HG02642 (cell line): ENCODE results near the gene MBD2.
"Not testable (repeated sequence)": the region's sequence is repeated elsewhere in the genome, so short reads cannot be mapped to it uniquely, and the experiment has no call there.

Source experiments
- ATAC-seq: cut with Tn5 transposase; IDR thresholded peaks from one replicate; pipeline ENCODE4 v1.9.1; 2021; ENCODE audit warnings: mild to moderate bottlenecking; ENCODE audit not compliant: unreplicated experiment, poor library complexity

The MBD2 gene, protein sequence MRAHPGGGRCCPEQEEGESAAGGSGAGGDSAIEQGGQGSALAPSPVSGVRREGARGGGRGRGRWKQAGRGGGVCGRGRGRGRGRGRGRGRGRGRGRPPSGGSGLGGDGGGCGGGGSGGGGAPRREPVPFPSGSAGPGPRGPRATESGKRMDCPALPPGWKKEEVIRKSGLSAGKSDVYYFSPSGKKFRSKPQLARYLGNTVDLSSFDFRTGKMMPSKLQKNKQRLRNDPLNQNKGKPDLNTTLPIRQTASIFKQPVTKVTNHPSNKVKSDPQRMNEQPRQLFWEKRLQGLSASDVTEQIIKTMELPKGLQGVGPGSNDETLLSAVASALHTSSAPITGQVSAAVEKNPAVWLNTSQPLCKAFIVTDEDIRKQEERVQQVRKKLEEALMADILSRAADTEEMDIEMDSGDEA

DNA sequence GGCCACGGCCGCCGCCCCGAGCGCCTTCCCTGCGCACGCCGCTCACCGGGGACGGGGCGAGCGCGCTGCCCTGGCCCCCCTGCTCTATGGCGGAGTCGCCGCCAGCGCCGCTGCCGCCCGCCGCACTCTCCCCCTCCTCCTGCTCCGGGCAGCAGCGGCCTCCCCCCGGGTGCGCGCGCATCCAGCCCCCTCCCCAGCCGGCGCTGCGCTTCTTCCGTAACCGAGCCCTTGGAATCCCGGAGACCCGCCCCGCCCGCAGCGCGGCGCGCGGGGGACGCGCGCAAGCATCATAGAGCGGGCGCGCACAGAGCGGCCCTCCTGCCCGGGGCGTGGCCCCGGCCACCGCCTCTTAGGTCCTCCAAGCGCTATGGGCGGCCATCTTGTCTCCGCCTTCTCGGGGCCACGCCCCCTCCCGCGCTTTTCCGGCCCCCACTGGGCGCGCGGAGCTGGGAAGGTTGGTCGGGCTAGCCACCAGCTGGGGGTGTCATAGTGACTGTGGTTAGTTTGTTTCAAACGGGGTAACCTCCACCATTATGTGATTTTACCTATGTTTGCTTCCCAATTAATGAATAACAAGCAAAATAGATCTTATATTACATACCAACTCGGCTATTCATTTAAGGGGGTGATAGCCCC lies at the start of gene MBD2:
MBD2 (minus strand) TSS at position 291 of the 636 bp plus-strand sequence; CDS start at position 181, 110 bp downstream.
- ATAC-seq = peak; percentile 92

DNA sequence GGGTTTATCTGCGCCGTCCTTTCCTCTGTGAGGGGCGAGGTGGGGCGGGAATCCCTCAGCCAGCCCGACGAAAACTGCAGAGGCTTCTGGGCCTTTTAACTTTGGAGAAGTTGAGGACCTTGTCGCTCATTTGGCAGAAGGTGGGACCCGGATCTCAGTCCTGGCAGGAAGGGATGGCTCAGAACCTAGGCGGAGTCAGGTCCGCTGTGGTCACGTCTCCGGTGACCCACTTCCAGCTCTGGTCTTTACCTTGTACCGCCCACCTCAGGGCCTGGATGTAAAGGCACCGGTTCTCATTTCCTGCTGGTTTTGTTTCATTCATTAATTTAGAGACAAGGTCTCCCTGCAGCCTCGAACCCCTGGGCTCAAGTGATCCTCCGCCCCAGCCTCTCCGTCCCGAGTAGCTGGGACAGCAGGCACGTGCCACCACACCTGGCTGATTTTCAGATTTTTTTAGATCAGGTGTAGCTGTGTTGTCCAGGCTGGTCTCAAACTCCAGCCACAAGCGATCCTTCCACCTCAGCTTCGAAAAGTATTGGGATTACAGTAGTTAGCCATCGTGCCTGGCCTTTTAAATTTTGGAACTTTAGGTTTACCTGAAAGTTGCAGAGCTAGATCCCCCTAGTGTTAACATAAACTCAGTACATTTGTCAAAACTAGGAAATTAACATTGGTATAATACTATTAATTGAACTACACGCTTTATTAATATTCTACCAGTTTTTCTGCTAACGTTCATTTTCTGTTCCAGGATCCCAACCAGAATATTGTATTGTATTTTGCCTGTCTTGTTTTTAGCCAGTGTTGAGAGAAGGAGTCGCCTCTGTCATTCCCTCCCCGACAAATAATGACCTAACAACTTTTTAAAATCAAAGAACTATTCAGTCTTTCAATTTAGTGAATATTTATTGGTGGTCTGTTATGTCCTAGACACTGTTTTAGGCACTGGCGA lies 45.7 kb upstream of the MBD2 start:
- peak; percentile 42 for ATAC-seq

DNA sequence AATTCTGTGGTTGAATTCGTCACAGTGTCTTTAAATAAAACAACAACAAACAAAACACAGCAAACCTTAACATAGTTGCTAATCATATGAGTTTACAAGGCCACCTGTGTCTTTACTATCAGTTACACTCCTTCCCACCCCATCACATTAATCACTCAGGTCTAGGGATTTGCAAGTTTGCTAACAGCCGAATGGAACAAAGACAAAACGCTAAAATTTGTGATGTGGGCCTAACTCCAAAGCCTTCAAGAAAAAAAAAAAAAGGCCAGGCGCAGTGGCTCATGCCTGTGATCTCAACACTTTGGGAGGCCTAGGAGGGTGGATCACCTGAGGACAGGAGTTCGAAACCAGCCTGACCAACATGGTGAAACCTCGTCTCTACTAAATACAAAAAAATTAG lies 44.3 kb upstream of the MBD2 start:
- ATAC-seq = no peak

DNA sequence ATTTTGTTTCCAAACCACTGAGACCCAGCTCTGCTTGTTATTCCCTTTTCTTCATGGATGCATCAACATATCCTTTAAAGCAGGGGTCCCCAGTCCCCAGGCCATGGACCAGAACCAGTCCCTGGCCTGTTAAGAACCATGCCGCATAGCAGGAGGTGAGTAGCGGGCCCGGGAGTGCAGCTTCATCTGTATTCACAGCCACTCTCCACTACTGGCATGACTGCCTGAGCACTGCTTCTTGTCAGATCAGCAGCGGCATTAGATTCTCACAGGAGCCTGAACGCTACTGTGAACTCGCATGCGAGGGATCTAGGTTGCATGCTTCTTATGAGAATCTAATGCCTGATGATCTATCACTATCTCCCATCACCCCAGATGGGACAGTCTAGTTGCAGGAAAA lies 43.2 kb upstream of the MBD2 start:
- ATAC-seq = no peak

DNA sequence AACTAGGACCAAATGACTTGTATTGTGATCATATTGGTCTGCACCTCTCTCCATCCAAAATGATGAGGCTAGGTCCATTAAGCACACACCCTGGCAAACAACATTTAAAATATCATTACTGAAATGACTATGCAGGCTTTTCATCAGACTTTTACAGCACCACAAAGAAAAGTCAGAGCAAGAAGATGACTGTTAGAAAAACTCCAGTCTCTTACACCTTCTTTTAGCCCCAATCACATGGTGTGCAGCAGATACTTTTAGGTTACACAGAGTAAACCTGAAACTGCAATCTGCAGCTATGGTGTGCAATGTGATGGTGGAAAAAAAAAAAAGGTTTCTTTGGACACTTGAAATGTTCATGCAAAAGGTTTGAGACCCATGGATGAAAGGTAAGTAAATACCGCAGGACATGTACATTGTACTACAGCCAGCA lies 39.5 kb upstream of the MBD2 start:
- peak; percentile 82 for ATAC-seq

DNA sequence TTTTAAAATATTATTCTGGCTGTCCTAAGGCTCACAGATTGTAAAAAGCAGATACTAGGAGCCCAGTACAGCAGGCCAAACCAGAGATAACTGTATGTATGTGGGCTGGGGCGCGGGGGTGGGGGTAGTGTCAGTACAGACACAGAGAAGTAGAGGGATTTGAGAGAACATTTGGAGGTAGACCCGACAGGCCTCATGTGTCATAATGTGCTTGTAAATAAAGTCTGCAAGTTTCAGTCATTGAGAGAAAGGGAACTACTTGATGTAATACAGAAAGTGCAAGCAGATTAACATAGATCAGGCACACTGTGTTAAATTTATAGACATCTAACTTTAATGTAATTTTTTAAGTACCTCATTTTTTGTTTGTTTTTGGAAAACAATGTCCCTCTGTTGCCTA lies 37.4 kb upstream of the MBD2 start:
- peak; percentile 71 for ATAC-seq

DNA sequence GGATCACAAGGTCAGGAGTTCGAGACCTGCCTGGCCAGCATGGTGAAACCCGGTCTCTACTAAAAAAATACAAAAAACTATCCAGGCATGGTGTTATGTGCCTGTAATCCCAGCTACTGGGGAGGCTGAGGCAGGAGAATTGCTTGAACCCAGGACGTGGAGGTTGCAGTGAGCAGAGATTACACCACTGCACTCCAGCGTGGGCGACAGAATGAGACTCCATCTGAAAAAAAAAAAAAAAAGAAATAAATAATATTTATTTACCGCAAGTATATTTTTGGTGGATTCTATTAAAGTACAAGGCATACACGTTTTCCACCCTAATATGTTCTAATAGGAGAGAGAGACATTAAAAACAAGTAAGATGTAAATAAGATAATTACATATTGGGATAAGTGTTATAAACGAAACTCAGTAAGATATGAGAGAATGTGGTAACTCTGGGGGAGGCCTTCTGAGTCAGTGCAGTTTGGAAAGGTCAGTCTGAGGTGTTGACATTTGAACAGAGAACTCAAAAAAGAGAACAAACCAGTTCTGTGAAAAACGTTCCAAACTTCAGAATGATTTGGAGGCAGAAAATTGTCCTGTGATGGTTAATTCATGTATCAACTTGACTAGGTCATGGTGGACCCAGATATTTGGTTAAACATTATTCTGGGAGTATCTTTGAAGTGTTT lies 36.1 kb upstream of the MBD2 start:
- peak; percentile 33 for ATAC-seq

DNA sequence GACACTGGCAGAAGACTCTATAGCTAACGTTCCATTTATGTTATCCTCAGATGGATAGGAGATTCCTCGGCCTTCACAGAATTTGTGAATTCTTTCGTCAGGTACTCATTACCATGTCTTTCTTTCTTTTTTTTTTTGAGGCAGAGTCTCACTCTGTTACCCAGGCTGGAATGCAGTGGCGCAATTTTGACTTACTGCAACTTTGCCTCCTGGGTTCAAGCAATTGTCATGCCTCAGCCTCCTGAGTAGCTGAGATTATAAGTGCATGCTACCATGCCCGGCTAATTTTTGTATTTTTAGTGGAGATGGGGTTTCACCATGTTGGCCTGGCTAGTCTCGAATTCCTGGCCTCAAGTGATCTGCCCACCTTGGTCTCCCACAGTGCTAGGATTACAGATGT lies 33.3 kb upstream of the MBD2 start:
- not testable (repeated sequence) for ATAC-seq

DNA sequence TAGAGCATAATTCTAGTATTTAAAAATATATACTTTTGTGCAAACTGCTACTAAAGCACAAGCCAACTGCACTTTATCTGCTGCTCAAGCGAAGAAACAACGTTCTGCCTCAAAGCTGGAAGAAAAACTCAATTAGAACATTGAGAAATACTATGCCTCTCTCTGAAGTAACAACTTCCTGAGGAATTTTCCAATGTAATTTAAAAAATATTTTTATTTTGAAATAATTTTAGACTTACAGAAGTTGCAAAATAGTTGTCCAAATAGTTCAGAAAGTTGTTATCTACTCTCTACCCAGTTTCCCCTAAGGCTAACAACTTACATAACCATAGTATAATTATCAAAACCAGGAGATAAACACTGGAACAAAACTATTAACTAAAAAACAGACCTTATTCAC lies 32.5 kb upstream of the MBD2 start:
- no peak for ATAC-seq

DNA sequence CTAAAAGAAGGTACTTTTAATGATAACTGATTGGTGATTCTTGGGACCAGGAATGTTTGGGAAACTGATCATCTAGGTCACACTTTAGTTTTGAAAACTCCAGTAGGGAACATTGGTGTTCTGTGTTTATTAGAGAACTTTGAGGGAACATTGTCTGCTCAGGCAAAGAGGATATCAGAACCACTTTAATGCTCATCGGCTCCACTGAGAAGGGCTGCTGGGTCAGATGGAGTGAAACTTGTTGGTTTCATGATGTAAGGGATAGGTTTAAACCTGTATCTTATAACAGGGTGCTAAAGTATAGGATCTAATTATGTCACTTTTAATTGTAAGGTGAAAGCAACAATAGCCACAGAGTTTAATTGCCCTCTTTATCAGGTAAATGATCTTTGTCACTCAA lies 30.7 kb upstream of the MBD2 start:
- no peak for ATAC-seq

DNA sequence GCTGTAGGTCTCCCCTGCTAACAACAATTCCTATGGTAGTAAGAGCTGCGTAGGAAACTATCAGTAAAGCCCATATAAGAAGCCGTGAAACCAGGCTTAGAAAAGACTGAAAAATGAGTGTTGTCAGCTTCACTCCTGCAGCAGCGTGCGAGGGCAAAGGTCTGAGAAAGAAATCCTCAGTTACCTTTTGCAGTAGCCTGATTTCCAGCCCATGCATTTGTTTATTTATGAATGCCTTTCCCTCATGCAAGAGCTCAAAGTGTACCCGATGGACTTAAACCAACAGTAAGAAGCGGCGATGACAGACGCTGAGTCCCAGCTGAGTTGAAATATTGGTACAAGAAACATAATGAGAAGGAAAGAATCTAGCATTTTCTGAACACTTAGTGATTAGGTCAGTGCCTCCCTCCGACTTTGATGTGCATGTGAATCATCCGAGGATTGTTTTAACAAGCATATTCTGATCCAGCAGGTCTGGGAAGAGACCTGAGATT lies 29.8 kb upstream of the MBD2 start:
- no peak for ATAC-seq

DNA sequence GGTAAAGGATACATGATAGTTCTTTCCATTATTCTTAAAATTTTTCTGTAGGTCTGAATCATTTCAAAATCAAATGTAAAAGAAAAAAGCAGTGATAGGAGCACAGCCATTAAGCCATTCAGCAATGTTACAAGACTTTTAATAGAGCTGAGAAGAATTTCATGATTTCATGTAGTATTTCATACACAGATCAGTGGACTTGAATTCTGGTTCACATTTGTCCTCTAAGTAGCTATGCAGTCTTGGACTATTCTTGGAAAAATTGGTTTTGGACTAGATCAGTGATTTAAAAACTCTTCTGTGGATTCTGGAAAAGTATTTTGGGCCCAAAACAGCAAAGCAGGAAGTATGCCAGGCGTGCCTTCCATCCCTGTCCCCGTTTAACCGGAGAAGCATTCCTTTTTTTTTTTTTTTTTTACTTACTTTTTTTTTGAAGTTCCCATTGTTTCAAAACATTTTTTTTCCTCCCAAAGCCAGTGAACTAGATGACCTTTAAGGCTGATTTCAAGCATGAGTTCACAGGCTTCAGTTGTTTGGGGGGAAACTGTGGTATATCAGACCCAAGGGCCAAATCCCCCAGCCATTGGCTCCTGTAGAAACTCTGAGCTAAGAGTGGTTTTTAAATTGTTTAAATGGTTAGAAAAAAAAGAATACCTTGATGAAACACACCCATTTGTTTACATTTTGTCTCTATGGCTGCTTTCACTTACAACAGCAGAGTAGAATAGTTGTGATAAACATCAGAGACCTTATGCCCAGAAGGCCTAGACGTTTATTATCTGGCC lies 27.3 kb upstream of the MBD2 start:
- no peak for ATAC-seq

DNA sequence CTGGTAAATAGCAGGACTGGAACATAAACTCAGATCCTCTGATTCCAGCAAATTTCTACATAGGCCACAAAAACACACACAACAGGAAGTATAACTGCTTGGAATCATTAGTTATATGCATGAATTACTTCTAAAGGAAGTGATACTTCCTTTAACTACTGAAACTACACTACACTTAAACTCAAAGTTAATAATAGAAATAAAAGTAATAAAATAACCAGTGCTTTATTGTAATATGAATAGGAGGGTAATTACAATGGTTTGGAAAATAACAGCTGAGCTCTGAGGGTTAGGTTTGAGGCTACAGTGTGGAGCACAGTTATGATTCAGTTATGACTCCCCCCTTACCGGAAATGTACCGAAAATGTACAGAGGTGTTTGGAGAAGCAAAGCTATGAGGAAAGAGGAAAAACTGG lies 26.4 kb upstream of the MBD2 start:
- peak; percentile 82 for ATAC-seq

DNA sequence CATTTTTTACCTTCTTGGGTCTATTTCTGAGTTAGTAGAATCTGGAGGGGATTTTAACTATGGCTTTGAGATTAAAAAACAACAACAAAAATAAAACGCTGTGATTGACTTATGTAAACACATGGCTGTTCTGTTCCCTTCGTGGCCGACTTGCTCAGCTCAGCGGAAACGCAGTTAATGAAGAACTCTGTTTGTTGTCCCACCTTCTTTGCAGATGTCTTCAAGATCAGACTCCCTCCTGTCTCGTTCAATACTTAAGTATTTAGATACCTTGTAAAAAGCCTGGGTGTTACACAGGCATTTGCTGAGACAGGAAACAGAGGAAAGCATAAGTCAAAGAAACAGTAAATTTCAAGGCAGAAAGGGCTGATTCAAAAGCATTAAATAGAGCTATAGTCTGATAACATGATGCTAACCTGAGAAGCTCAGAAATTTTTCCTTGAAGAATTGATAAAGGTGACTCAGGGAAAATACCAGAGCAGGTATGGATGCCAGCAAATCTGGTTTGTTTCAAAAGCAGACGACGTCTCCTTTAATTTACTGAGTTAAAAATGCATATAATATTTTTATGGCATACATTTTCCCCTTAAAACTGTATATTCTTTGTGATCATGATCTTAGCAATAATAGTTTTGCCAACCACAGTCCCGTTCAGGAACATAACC lies 23.2 kb upstream of the MBD2 start:
- no peak for ATAC-seq

DNA sequence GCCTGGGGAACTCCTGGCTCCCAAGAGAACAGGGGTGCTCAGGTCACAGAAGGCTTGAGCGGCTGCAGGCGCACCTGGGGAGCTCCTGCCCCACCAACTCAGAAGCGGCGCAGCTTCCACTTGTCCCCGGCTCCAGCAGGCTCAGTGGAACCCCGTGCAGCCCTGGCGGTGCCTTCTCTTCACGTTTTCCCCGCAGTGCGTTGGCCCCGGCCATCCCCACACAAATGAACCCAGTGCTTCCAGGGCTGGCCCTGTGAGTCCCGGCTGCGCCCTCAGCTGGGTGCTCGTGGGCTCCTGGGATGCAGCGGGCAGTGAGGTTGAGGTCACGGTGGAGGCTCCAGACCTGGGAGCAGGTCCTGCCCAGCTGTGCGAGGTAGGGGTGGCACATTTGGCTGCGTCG lies 17.9 kb upstream of the MBD2 start:
- ATAC-seq = no peak

DNA sequence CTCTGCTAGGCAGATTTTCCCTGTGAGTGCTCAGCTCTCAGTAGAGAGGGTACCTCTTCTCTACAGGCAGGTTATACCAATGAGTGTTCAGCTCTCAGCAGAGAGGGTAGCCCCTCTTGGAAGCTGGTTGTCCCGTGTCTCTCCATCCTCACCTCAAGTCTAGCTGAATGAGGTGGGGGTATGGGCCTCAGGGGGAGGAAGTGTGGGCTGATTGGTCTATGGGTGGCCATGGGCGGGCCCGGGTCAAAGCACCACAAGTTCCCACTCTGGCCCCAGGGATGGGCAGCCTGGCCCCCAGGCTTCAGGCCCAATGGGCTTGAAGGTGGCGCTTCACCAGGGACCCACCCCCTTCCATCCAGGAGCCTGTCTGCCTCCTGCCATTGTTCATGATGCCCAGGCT lies 17.0 kb upstream of the MBD2 start:
- ATAC-seq = no peak

DNA sequence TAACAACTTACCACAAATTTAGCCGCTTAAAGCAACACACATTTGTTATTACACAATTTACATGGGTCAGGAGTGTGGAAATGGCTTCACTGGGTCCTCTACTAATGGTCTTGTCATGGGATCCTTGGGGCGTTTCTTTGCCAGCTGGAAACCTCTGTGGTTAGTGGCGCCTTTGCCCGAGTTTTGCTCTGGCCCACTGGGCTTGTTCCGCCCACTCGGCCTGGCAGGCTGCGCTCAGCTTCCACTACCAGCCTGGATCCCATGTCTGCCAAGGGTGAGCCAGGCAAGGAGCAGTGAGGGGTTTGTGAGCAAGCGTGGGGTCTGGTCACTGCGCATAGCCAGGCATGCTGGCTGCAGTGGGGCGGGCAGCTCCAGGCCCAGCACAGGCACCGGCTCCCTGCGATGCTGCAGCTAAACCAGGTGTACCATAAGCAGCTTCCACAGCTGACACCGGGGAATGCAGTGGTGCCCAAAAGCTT lies 16.2 kb upstream of the MBD2 start:
- no peak for ATAC-seq

DNA sequence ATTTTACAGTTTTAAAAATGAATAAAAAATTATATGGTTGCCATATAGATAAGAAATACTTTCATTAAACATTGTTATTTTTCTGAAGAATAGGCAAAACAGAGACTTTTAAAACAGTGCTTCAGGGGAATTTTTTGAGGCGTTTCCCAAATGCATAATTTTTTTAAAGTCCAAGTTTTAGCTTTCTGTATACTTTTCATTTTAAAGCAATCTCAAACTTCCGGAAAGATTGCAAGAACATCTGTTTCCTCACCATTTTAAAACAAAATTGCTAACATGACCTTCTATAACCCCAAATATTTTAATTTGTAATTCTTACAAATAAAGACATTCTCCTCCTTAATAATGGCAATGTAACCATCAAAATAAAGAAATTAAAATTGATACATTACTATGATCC lies 15.1 kb upstream of the MBD2 start:
- ATAC-seq = no peak

DNA sequence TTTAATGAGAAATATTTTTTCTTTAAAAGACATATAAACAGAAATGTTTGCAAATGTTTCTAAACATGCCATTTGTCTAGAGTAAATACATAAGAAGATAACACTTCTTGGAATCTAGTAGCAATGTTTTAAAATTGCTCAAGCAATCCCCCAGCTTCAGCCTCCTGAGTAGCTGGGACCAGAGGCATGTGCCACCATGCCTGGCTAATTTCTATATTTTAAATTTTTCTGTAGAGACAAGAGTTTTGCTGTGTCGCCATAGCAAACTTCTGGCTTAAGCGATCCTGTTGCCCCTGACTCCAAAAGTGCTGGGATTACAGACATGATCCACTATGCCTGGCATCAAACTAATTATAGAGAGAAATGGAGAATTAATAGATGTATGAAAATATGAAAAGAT lies 14.6 kb upstream of the MBD2 start:
- no peak for ATAC-seq
